DND-41 (cell line): ENCODE measurements around the gene YTHDC2.

Source experiments
- CTCF ChIP-seq: IDR thresholded peaks from 2 replicates; pipeline ENCODE4 v1.5.1; 2012; ENCODE audit warnings: borderline replicate concordance, low read length, moderate library complexity, mild to moderate bottlenecking; ENCODE audit not compliant: poor library complexity, severe bottlenecking; ENCODE audit errors: extremely low read depth
- EZH2 ChIP-seq: IDR thresholded peaks from 3 replicates; pipeline ENCODE4 v1.6.1; 2012; ENCODE audit warnings: borderline replicate concordance, low read depth, mild to moderate bottlenecking, moderate library complexity, low read length, inconsistent platforms; ENCODE audit not compliant: severe bottlenecking

DNA sequence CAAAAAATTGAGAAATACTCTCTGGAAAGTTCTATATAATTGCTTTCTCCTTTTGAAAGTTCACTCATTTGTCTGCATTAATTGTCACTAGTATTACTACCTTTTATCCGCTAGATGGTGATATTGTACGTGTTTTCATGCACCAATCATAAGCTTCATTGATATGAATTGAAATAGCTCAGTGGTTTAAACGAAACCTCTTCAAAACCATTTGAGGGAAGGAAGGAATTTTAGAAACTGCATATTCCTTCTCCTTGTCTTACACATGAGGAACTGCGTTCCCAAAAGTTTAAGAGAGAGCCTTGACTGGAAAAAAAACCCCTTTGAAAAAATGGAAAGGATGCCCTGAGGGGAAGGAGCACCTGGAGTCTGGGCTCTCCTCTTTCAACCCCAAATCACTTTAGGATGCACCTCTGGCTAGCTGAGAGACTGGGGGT lies 98.6 kb downstream of the YTHDC2 start:
- TF ChIP-seq EZH2 (no peak), CTCF (peak; percentile 78)
